ENCODE data around the gene CHST8. TPM values are rescaled to one million over a fixed set of nuclear protein-coding genes. Genes with fewer than 3 reads are reported as not detected.

The CHST8 gene
- total RNA-seq, 1 experiment from 2014 or later, result 2.3 TPM

GRCh38 chr19:33720691-33721682 is 99.2 kb downstream of the CHST8 start:
- Histone ChIP-seq H3K9me3 (ENCODE audit: low read depth, low read length, poor library complexity, severe bottlenecking) (no peaks in the 10 kb centered on the region), H3K36me3 (ENCODE audit: insufficient read depth, low read length, poor library complexity, severe bottlenecking) (no peaks in the 10 kb centered on the region), H3K4me1 (ENCODE audit: insufficient read depth, low read length, poor library complexity, severe bottlenecking) (no peaks in the 10 kb centered on the region), H3K27me3 (replicated peaks; ENCODE audit: insufficient read depth, low read depth, low read length, poor library complexity) (no peaks in the 10 kb centered on the region), H3K27ac (ENCODE audit: low read depth, low read length, poor library complexity, severe bottlenecking) (no peak overlapping the region), H3K4me3 (ENCODE audit: low read depth, low read length, poor library complexity, severe bottlenecking) (no peak overlapping the region)
- POLR2A ChIA-PET (ENCODE audit: low non-redundant PET), result no interaction called here
- no peak for TF ChIP-seq CTCF (conservative IDR thresholded peaks at IDR 0.05; ENCODE audit: low read depth, low read length)
- TF ChIP-seq EZH2 (IDR thresholded peaks at IDR 0.05; ENCODE audit: borderline replicate concordance, low read depth, low read length, poor library complexity, severe bottlenecking), result no peak
- DNase-seq (ENCODE audit: low spot score), result no peak
- no TSS peak for BruUV-seq (replicated peaks)
- intact Hi-C loops (cut with micrococcal nuclease; ENCODE audit: unreplicated experiment), result no loop called here
- CTCF ChIA-PET, result no interaction called here

DNA sequence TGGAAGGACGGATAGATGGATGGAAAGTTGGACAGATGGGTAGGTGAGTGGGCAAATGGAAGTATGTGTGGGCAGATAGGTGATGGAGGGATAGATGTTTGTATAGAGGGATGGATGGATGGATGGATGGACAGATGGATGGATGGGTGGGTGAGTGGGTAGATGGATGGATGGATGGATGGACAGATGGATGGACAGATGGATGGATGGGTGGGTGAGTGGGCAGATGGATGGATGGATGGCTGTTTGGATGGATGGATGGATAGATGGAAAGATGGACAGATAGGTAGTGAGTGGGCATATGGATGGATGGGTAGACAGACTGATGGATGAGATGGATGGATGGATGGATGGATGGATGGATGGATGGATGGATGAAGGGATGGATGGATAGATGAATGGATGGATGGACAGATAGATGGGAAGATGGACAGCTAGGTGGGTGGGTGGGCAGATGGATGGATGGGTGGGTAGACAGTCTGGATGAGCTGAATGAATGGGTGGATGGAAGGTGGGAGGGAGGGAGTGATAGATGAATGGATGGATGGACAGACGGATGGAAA is 100.1 kb downstream of the CHST8 start:
- intact Hi-C loops (cut with micrococcal nuclease; ENCODE audit: unreplicated experiment), result no loop called here
- DNase-seq (ENCODE audit: low spot score), result no peak
- TF ChIP-seq EZH2 (IDR thresholded peaks at IDR 0.05; ENCODE audit: borderline replicate concordance, low read depth, low read length, poor library complexity, severe bottlenecking) (no peak), CTCF (conservative IDR thresholded peaks at IDR 0.05; ENCODE audit: low read depth, low read length) (no peak)
- Histone ChIP-seq H3K4me3 (ENCODE audit: low read depth, low read length, poor library complexity, severe bottlenecking) (no peak overlapping the region), H3K36me3 (ENCODE audit: insufficient read depth, low read length, poor library complexity, severe bottlenecking) (no peaks in the 10 kb centered on the region), H3K9me3 (ENCODE audit: low read depth, low read length, poor library complexity, severe bottlenecking) (no peaks in the 10 kb centered on the region), H3K27ac (ENCODE audit: low read depth, low read length, poor library complexity, severe bottlenecking) (no peak overlapping the region), H3K4me1 (ENCODE audit: insufficient read depth, low read length, poor library complexity, severe bottlenecking) (no peaks in the 10 kb centered on the region), H3K27me3 (replicated peaks; ENCODE audit: insufficient read depth, low read depth, low read length, poor library complexity) (no peaks in the 10 kb centered on the region)
- CTCF ChIA-PET, result no interaction called here
- no TSS peak for BruUV-seq (replicated peaks)
- POLR2A ChIA-PET (ENCODE audit: low non-redundant PET), result no interaction called here

DNA sequence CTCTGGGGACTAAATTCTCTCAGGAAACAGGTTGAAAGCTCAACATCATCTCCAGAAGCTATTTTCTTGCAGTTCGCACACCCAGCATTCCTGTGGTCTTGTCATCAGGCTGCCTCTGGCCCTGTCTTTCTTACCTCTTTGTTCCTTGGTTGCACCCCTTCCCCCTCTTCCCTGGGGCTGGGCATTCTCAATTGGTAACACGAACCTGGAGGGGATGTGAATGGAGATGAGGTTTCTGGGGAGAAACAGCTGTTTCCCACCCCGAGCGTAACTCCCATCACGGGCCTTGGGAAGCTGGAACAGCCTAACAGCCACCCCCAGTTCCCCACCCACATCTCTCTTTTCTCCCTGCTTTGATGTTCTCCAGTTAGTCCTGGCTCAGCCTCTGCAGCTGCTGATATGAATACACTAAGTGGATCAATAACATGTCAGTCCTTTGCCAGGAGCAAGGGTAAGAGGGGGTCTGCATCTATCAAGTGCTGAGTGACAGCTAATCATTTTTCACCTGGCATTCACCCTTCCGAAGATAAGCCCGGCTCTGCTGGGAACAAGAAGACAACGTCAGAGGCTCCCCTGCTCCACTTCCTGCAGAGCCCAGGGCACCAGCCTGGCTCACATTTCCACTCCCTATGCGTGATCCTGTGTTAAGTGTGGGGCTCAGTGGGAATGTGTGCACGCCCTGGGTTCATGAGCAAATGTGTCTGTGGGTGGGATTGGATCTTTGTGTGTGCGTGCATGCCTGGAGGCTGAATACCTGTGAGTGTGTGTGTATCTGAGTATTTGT is 100.9 kb downstream of the CHST8 start:
- Histone ChIP-seq H3K4me1 (ENCODE audit: insufficient read depth, low read length, poor library complexity, severe bottlenecking) (no peaks in the 10 kb centered on the region), H3K27ac (ENCODE audit: low read depth, low read length, poor library complexity, severe bottlenecking) (no peak overlapping the region), H3K36me3 (ENCODE audit: insufficient read depth, low read length, poor library complexity, severe bottlenecking) (no peaks in the 10 kb centered on the region), H3K4me3 (ENCODE audit: low read depth, low read length, poor library complexity, severe bottlenecking) (no peak overlapping the region), H3K9me3 (ENCODE audit: low read depth, low read length, poor library complexity, severe bottlenecking) (no peaks in the 10 kb centered on the region), H3K27me3 (replicated peaks; ENCODE audit: insufficient read depth, low read depth, low read length, poor library complexity) (no peaks in the 10 kb centered on the region)
- no peak for DNase-seq (ENCODE audit: low spot score)
- ChIA-PET POLR2A (ENCODE audit: low non-redundant PET) (no interaction called here), CTCF (no interaction called here)
- TF ChIP-seq CTCF (conservative IDR thresholded peaks at IDR 0.05; ENCODE audit: low read depth, low read length) (no peak), EZH2 (IDR thresholded peaks at IDR 0.05; ENCODE audit: borderline replicate concordance, low read depth, low read length, poor library complexity, severe bottlenecking) (no peak)
- BruUV-seq (replicated peaks), result no TSS peak
- intact Hi-C loops (cut with micrococcal nuclease; ENCODE audit: unreplicated experiment), result no loop called here

All from A673 (cell line).